Heart left ventricle (tissue), 13 donors: ENCODE data around the gene JSRP1.

ENCODE experiments used
- POLR2A ChIP-seq, 2 donors: fragments of 450-650 bp; IDR thresholded peaks; one replicate each; pipeline ENCODE4 v1.6.1; 2017; ENCODE audit warnings: antibody characterized with exemption in 2 of 2, mild to moderate bottlenecking in 2 of 2, moderate library complexity in 2 of 2
- TF ChIP-seq, protein P1 (sequence below), 12 donors: fragments of 200-600 bp; sonication (generic) in 4 of 12; IDR thresholded peaks; one replicate each; pipeline versions ENCODE4 v1.5.0 to v1.8.0; 2018 to 2022; ENCODE audit warnings: antibody characterized with exemption in 12 of 12, mild to moderate bottlenecking in 5 of 12
- donor health status: ischemic (EF 13 %, LVEDD 7.1; RV severe dilation, severe dysfunction).
- donor health status: DM: no; HTN: yes; CAD: no.
- donor health status: DM: no; HTN: no; CAD: no.
- donor health status: ischemic (EF 25% LVEDD 6.9; RV normal size, moderate dysfunction).
- donor health status: ischemic (EF 25% LVEDD 5.7; RV mildly dilated, moderate dysfunction).
- donor health status: ischemic (EF 35%, LVEDD 5.7; RV mildly dilated, moderate dysfunction).
- donor health status: nonischemic (EF 11% LVEDD 7.7; RV severe dilation, severe dysfunction).
- donor health status: DM: yes; HTN: yes; CAD: no.
- donor health status: PGD.
- donor health status: ischemic (EF 29% LVEDD 5.4; RV normal size, mild dysfunction).
- donor health status: nonischemic (EF 23%, LVEDD 6.1; RV moderate dilation, normal function).

GRCh38 chr19:2244125-2244411 is 12.1 kb downstream of the JSRP1 start:
- TF ChIP-seq, protein P1, sequence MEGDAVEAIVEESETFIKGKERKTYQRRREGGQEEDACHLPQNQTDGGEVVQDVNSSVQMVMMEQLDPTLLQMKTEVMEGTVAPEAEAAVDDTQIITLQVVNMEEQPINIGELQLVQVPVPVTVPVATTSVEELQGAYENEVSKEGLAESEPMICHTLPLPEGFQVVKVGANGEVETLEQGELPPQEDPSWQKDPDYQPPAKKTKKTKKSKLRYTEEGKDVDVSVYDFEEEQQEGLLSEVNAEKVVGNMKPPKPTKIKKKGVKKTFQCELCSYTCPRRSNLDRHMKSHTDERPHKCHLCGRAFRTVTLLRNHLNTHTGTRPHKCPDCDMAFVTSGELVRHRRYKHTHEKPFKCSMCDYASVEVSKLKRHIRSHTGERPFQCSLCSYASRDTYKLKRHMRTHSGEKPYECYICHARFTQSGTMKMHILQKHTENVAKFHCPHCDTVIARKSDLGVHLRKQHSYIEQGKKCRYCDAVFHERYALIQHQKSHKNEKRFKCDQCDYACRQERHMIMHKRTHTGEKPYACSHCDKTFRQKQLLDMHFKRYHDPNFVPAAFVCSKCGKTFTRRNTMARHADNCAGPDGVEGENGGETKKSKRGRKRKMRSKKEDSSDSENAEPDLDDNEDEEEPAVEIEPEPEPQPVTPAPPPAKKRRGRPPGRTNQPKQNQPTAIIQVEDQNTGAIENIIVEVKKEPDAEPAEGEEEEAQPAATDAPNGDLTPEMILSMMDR (IDR thresholded peaks at IDR 0.05), result no peak
- no peak for TF ChIP-seq POLR2A (IDR thresholded peaks at IDR 0.05)
